Measurements from ENCODE around the gene SYNE1.

DNA sequence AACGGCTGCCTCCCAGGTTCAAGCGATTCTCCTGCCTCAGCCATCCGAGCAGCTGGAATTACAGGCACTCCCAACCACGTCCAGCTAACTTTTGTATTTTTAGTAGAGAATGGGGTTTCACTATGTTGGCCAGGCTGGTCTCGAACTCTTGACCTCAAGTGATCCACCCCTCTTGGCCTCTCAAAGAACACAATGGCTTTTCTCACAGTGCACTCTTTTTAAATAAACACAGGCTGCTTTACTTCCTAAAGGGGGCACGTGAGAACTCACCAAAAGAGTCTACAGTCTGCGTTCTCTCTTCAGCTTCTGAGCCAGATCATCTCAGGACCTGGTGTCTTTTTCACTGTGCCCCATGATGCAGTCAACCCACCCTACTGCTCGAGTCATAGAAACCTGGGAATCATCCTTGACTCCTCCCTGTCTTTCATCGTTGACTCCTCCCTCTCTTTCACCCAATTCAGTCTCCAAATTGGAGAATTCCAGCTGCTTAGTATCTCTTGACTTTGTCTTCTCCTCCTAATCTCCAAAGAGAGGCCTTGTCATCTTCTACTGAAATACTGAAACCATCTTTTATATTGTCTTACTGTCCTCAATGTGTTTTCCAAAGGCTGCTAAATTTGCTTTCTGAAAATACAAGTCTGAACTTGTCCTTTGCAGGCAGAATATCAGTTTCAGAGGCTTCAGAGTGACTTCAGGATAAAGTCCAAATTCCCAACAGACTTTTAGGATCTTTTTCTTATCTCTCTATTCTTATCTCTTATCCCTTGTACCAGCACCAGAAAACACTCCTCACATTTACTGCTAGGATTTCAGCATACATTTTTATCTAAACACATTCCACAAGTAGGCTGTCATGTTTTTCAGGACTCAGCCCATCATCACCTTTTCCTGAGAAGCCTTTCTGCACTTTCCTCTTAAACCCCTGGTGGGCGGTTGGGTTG, 323.4 kb downstream of the SYNE1 start:
- TF ChIP-seq, protein P1, sequence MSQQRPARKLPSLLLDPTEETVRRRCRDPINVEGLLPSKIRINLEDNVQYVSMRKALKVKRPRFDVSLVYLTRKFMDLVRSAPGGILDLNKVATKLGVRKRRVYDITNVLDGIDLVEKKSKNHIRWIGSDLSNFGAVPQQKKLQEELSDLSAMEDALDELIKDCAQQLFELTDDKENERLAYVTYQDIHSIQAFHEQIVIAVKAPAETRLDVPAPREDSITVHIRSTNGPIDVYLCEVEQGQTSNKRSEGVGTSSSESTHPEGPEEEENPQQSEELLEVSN (IDR thresholded peaks at IDR 0.05) = no peak
- no peak for TF ChIP-seq CBX5 (IDR thresholded peaks at IDR 0.05; ENCODE audit: low read depth, low read length)
- TF ChIP-seq, protein P2, sequence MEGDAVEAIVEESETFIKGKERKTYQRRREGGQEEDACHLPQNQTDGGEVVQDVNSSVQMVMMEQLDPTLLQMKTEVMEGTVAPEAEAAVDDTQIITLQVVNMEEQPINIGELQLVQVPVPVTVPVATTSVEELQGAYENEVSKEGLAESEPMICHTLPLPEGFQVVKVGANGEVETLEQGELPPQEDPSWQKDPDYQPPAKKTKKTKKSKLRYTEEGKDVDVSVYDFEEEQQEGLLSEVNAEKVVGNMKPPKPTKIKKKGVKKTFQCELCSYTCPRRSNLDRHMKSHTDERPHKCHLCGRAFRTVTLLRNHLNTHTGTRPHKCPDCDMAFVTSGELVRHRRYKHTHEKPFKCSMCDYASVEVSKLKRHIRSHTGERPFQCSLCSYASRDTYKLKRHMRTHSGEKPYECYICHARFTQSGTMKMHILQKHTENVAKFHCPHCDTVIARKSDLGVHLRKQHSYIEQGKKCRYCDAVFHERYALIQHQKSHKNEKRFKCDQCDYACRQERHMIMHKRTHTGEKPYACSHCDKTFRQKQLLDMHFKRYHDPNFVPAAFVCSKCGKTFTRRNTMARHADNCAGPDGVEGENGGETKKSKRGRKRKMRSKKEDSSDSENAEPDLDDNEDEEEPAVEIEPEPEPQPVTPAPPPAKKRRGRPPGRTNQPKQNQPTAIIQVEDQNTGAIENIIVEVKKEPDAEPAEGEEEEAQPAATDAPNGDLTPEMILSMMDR (IDR thresholded peaks at IDR 0.05; ENCODE audit: control extremely low read depth in 1 of 3, insufficient read depth in 1 of 3, low read depth in 1 of 3, low read length in 3 of 3) = no peak
- no peak for TF ChIP-seq ZNF274 (IDR thresholded peaks at IDR 0.05; ENCODE audit: borderline replicate concordance, extremely low read depth, low read length)
- no peak for TF ChIP-seq NANOG (IDR thresholded peaks at IDR 0.05; ENCODE audit: insufficient read depth, low read depth, low read length, poor library complexity, severe bottlenecking)
- TF ChIP-seq POLR2A (IDR thresholded peaks at IDR 0.05; ENCODE audit: control extremely low read depth in 1 of 2, low read depth in 2 of 2, low read length in 2 of 2) = no peak
- no peak for TF ChIP-seq EZH2 (IDR thresholded peaks at IDR 0.05; ENCODE audit: low read depth, low read length, severe bottlenecking)
- TF ChIP-seq NRF1 (IDR thresholded peaks at IDR 0.05; ENCODE audit: low read depth, low read length) = no peak
- no peak for TF ChIP-seq SIX5 (IDR thresholded peaks at IDR 0.05; ENCODE audit: low read depth, low read length)
- TF ChIP-seq POLR2AphosphoS5 (IDR thresholded peaks at IDR 0.05; ENCODE audit: low read depth, low read length) = no peak
- no peak for TF ChIP-seq RAD21 (IDR thresholded peaks at IDR 0.05 in 1 of 2, conservative IDR thresholded peaks at IDR 0.05 in 1 of 2; ENCODE audit: low read depth in 2 of 2, low read length in 2 of 2)

Data from H1 (cell line).